DND-41 (cell line): ENCODE results near the gene TTLL3.
"Not testable (repeated sequence)": the region's sequence is repeated elsewhere in the genome, so short reads cannot be mapped to it uniquely, and the experiment has no call there.

ENCODE experiments used
- ATAC-seq: fragments of 200-7000 bp; cut with Tn5 transposase; 3 replicates; pipeline ENCODE4 v1.9.1; 2021; ENCODE audit warnings: low read depth; ENCODE audit not compliant: insufficient read depth
- DNase-seq: peaks from one replicate; pipeline ENCODE4 v3.0.0-alpha.2; 2020
- H2AFZ ChIP-seq: 2 replicates; pipeline ENCODE4 v1.6.0; 2012; ENCODE audit warnings: low read depth, low read length
- H3K27ac ChIP-seq: 2 replicates; pipeline ENCODE4 v1.5.1; 2012; ENCODE audit warnings: low read length, inconsistent platforms
- H3K27me3 ChIP-seq: fragments of 200-600 bp; sonication (generic); 2 replicates; pipeline ENCODE4 v1.6.0; 2012; ENCODE audit warnings: low read length, mild to moderate bottlenecking, inconsistent platforms; ENCODE audit not compliant: insufficient read depth, poor library complexity
- H3K36me3 ChIP-seq: 2 replicates; pipeline ENCODE4 v1.5.1; 2012; ENCODE audit warnings: low read length, inconsistent platforms; ENCODE audit not compliant: insufficient read depth
- H3K4me1 ChIP-seq: 2 replicates; pipeline ENCODE4 v1.5.1; 2012; ENCODE audit warnings: mild to moderate bottlenecking, low read length; ENCODE audit not compliant: insufficient read depth
- H3K4me2 ChIP-seq: 2 replicates; pipeline ENCODE4 v1.6.0; 2012; ENCODE audit warnings: mild to moderate bottlenecking, moderate library complexity, low read length, inconsistent platforms; ENCODE audit not compliant: insufficient read depth
- H3K4me3 ChIP-seq, 2 experiments: fragments of 200-600 bp in 1 of 2; shearing (Covaris generic) in 1 of 2; 2 replicates each; pipeline ENCODE4 v1.5.1; 2012 to 2016; ENCODE audit warnings: inconsistent platforms in 2 of 2, low read length in 2 of 2, mild to moderate bottlenecking in 2 of 2, low read depth in 1 of 2, moderate library complexity in 1 of 2
- H3K79me2 ChIP-seq: 2 replicates; pipeline ENCODE4 v1.6.0; 2012; ENCODE audit warnings: low read length, inconsistent platforms; ENCODE audit not compliant: insufficient read depth
- H3K9ac ChIP-seq: 2 replicates; pipeline ENCODE4 v1.6.0; 2012; ENCODE audit warnings: low read depth, mild to moderate bottlenecking, inconsistent platforms, low read length, moderate library complexity
- H3K9me3 ChIP-seq: 2 replicates; pipeline ENCODE4 v1.5.1; 2012; ENCODE audit warnings: low read length, moderate library complexity, mild to moderate bottlenecking, inconsistent platforms; ENCODE audit not compliant: insufficient read depth, severe bottlenecking
- H4K20me1 ChIP-seq: 2 replicates; pipeline ENCODE4 v1.6.0; 2012; ENCODE audit warnings: low read length; ENCODE audit not compliant: insufficient read depth
- EZH2 ChIP-seq: IDR thresholded peaks from 3 replicates; pipeline ENCODE4 v1.6.1; 2012; ENCODE audit warnings: borderline replicate concordance, low read depth, mild to moderate bottlenecking, moderate library complexity, low read length, inconsistent platforms; ENCODE audit not compliant: severe bottlenecking
- TF ChIP-seq, protein P1 (sequence below): IDR thresholded peaks from 2 replicates; pipeline ENCODE4 v1.5.1; 2012; ENCODE audit warnings: borderline replicate concordance, low read length, moderate library complexity, mild to moderate bottlenecking; ENCODE audit not compliant: poor library complexity, severe bottlenecking; ENCODE audit errors: extremely low read depth

Gene TTLL3

DNA sequence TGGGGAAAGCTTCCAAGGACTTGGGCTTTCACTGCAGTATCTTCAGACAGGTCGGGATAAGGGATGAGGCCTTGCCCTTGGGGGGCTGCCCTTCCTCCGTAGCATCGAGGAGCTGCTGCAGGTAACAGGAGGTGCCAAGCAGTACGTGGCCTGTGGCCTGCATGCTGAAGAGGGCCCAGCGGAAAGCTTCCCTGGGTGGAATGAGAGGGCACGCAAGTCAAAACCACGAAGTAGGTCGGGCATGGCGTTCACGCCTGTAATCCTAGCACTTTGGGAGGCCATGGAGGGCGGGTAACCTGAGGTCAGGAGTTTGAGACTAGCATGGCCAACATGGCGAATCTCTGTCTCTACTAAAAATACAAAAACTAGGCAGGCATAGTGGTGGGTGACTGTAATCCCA lies 57.0 kb downstream of the TTLL3 start:
- Histone ChIP-seq H2AFZ (no peak overlapping the region), H4K20me1 (no peaks in the 10 kb centered on the region), H3K79me2 (no peaks in the 10 kb centered on the region), H3K4me1 (no peaks in the 10 kb centered on the region), H3K4me3 (no peak overlapping the region), H3K9me3 (no peaks in the 10 kb centered on the region), H3K27ac (no peak overlapping the region), H3K9ac (no peak overlapping the region), H3K36me3 (no peaks in the 10 kb centered on the region), H3K27me3 (no peaks in the 10 kb centered on the region), H3K4me2 (no peak overlapping the region)
- no peak for TF ChIP-seq EZH2
- DNase-seq (no peak), ATAC-seq (no peak)

DNA sequence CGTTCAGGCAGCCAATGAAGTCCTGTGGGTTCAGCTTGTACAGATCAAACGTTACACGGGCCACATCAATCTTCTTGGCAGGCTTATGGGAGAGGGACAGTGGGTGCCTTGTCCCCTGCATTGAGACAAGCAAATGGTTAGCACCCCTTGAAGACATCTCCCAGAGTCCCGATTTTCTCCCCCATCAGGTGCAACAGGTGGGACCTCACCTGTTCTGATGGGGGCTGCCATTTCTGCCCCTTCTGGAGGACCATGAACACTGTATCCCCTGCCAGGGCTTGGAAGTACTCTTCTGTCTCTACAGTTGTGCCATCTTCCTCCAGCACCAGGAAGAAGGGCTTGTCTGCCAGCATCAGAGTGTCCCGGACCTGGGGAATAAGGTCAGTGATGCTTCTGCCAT lies 59.9 kb downstream of the TTLL3 start:
- Histone ChIP-seq H3K27me3 (no peaks in the 10 kb centered on the region), H3K4me2 (no peak overlapping the region), H4K20me1 (no peaks in the 10 kb centered on the region), H3K9me3 (no peaks in the 10 kb centered on the region), H3K4me3 (no peak overlapping the region), H3K27ac (no peak overlapping the region), H3K36me3 (no peaks in the 10 kb centered on the region), H2AFZ (no peak overlapping the region), H3K79me2 (no peaks in the 10 kb centered on the region), H3K4me1 (no peaks in the 10 kb centered on the region), H3K9ac (no peak overlapping the region)
- TF ChIP-seq, protein P1, sequence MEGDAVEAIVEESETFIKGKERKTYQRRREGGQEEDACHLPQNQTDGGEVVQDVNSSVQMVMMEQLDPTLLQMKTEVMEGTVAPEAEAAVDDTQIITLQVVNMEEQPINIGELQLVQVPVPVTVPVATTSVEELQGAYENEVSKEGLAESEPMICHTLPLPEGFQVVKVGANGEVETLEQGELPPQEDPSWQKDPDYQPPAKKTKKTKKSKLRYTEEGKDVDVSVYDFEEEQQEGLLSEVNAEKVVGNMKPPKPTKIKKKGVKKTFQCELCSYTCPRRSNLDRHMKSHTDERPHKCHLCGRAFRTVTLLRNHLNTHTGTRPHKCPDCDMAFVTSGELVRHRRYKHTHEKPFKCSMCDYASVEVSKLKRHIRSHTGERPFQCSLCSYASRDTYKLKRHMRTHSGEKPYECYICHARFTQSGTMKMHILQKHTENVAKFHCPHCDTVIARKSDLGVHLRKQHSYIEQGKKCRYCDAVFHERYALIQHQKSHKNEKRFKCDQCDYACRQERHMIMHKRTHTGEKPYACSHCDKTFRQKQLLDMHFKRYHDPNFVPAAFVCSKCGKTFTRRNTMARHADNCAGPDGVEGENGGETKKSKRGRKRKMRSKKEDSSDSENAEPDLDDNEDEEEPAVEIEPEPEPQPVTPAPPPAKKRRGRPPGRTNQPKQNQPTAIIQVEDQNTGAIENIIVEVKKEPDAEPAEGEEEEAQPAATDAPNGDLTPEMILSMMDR, result no peak
- no peak for TF ChIP-seq EZH2
- ATAC-seq (no peak), DNase-seq (no peak)

DNA sequence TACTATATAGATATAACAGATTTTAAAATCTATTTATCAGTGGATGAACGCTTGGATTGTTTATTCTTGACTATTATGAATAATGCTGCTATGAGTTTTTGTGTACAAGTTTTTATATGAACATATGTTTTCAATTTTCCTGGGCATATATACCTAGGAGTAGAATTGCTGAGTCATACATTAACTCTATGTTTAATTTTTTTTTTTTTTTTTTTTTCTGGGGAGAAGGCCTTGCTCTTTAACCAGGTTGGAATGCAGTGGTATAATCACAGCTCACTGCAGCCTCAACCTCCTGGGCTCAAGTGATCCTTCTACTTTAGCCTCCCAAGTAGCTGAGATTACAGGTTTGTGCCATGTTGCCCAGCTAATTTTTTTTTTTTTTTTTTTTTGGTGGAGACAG lies 60.9 kb downstream of the TTLL3 start:
- ATAC-seq, result no peak
- Histone ChIP-seq H3K9me3 (no peaks in the 10 kb centered on the region), H3K4me3 (no peak overlapping the region), H3K4me1 (no peaks in the 10 kb centered on the region), H3K36me3 (no peaks in the 10 kb centered on the region), H3K9ac (no peak overlapping the region), H2AFZ (no peak overlapping the region), H3K27ac (no peak overlapping the region), H3K27me3 (no peaks in the 10 kb centered on the region), H3K4me2 (no peak overlapping the region), H3K79me2 (no peaks in the 10 kb centered on the region), H4K20me1 (no peaks in the 10 kb centered on the region)
- TF ChIP-seq, protein P1, result no peak
- DNase-seq, result no peak

DNA sequence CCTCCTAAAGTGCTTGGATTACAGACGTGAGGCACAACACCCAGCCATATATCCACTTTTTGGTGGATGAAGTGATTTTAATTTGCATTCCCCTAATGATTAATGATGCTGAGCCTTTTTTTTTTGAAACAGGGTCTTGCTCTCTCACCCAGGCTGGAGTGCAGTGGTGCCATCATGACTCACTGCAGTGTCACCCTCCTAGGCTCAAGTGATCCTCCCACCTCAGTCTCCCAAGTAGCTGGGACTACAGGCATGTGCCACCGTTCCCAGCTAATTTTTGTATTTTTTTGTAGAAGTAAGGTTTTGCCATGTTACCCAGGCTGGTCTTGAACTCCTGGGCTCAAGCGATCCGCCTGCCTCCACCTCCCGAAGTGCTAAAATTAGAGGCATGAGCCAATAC lies 62.0 kb downstream of the TTLL3 start:
- H3K4me2 ChIP-seq, H3K4me1 ChIP-seq, H3K9me3 ChIP-seq, H3K27me3 ChIP-seq, H3K36me3 ChIP-seq, H3K79me2 ChIP-seq, H3K9ac ChIP-seq, DNase-seq, H4K20me1 ChIP-seq, H3K27ac ChIP-seq, ATAC-seq, H3K4me3 ChIP-seq, H2AFZ ChIP-seq: not testable (repeated sequence)
